Peyer's patch (tissue), 4 donors: Measurements from ENCODE around the gene POLR2J2.
"Not testable (repeated sequence)": the region's sequence is repeated elsewhere in the genome, so short reads cannot be mapped to it uniquely, and the experiment has no call there.

Experiments used
- CTCF ChIP-seq, 6 experiments: fragments of 450-650 bp in 4 of 6; fragments of 200-600 bp in 2 of 6; sonication (generic) in 1 of 6; IDR thresholded peaks; one replicate each; pipeline ENCODE4 v1.5.1; 2017 to 2019; ENCODE audit warnings: antibody characterized with exemption in 6 of 6, mild to moderate bottlenecking in 3 of 6, moderate library complexity in 1 of 6
- POLR2A ChIP-seq, 2 donors: fragments of 450-650 bp; IDR thresholded peaks; one replicate each; pipeline ENCODE4 v1.5.1; 2017; ENCODE audit warnings: antibody characterized with exemption in 2 of 2, mild to moderate bottlenecking in 2 of 2, moderate library complexity in 2 of 2

GRCh38 chr7:102618122-102618521, 53.3 kb downstream of the POLR2J2 start:
- TF ChIP-seq CTCF, POLR2A (IDR thresholded peaks at IDR 0.05): not testable (repeated sequence)
